ENCODE measurements around the gene ZNF672.
"Not testable (repeated sequence)": the region's sequence is repeated elsewhere in the genome, so short reads cannot be mapped to it uniquely, and the experiment has no call there.

The ZNF672 gene

GRCh38 chr1:248813546-248813945 lies 24.5 kb upstream of the ZNF672 start:
- DNase-seq (ENCODE audit: low spot score): no peak

GRCh38 chr1:248814351-248814750 lies 23.7 kb upstream of the ZNF672 start:
- DNase-seq (ENCODE audit: low spot score): no peak

GRCh38 chr1:248815407-248816034 lies 22.5 kb upstream of the ZNF672 start:
- DNase-seq (ENCODE audit: low spot score): no peak

- DNase-seq (ENCODE audit: low spot score): peak; percentile 25
Observed at GRCh38 chr1:248816042-248816851, 21.8 kb upstream of the ZNF672 start.

GRCh38 chr1:248817065-248817464 lies 21.0 kb upstream of the ZNF672 start:
- DNase-seq (ENCODE audit: low spot score): no peak

GRCh38 chr1:248818505-248819374 lies 19.3 kb upstream of the ZNF672 start:
- DNase-seq (ENCODE audit: low spot score): no peak

GRCh38 chr1:248820041-248820585 lies 17.9 kb upstream of the ZNF672 start:
- no peak for DNase-seq (ENCODE audit: low spot score)

GRCh38 chr1:248821101-248821500 lies 16.9 kb upstream of the ZNF672 start:
- DNase-seq (ENCODE audit: low spot score): no peak

- DNase-seq (ENCODE audit: low spot score): no peak
Observed at GRCh38 chr1:248821641-248822040, 16.4 kb upstream of the ZNF672 start.

- no peak for DNase-seq (ENCODE audit: low spot score)
Observed at GRCh38 chr1:248822148-248823032, 15.6 kb upstream of the ZNF672 start.

GRCh38 chr1:248823517-248824001 lies 14.5 kb upstream of the ZNF672 start:
- DNase-seq (ENCODE audit: low spot score): no peak

GRCh38 chr1:248824301-248824700 lies 13.7 kb upstream of the ZNF672 start:
- DNase-seq (ENCODE audit: low spot score): no peak

GRCh38 chr1:248824701-248825100 lies 13.3 kb upstream of the ZNF672 start:
- no peak for DNase-seq (ENCODE audit: low spot score)

- no peak for DNase-seq (ENCODE audit: low spot score)
Observed at GRCh38 chr1:248825136-248825535, 12.9 kb upstream of the ZNF672 start.

GRCh38 chr1:248825573-248825908 lies 12.5 kb upstream of the ZNF672 start:
- no peak for DNase-seq (ENCODE audit: low spot score)

- peak; percentile 90 for DNase-seq (ENCODE audit: low spot score)
Observed at GRCh38 chr1:248825909-248826760, 11.9 kb upstream of the ZNF672 start, which contains the start of gene SH3BP5L. SH3BP5L (minus strand) TSS chr1:248825915; CDS start chr1:248824935, 980 bp downstream.

- DNase-seq (ENCODE audit: low spot score): no peak
Observed at GRCh38 chr1:248828845-248829244, 9.2 kb upstream of the ZNF672 start.

GRCh38 chr1:248830718-248831017 lies 7.4 kb upstream of the ZNF672 start:
- not testable (repeated sequence) for DNase-seq (ENCODE audit: low spot score)

- no peak for DNase-seq (ENCODE audit: low spot score)
Observed at GRCh38 chr1:248831842-248832241, 6.2 kb upstream of the ZNF672 start.

GRCh38 chr1:248834343-248834940 lies 3.6 kb upstream of the ZNF672 start:
- DNase-seq (ENCODE audit: low spot score): no peak

All from CD4-positive, alpha-beta T cell treated with Interleukin-6 at 100 ng/mL for 8 hours (primary cell).